Measurements from ENCODE around the gene FOXC1. TPM values are rescaled to one million over a fixed set of nuclear protein-coding genes. Genes with fewer than 3 reads are reported as not detected.

The FOXC1 gene
- total RNA-seq, 1 experiment from 2014 or later, result 7.3 TPM

GRCh38 chr6:1654054-1654453, 44.3 kb downstream of the FOXC1 start:
- no peak for DNase-seq
- Histone ChIP-seq H3K36me3 (ENCODE audit: low read depth, low read length) (no peaks in the 10 kb centered on the region), H3K4me1 (ENCODE audit: insufficient read depth, low read length) (no peaks in the 10 kb centered on the region), H3K4me2 (ENCODE audit: low read length) (no peak overlapping the region), H3K9me2 (replicated peaks; ENCODE audit: low read length) (no peaks in the 10 kb centered on the region), H3F3A (ENCODE audit: low read length, unreplicated experiment) (no peaks in the 10 kb centered on the region), H2AFZ (ENCODE audit: low read length) (no peak overlapping the region), H4K20me1 (ENCODE audit: low read length) (no peaks in the 10 kb centered on the region), H3K4me3 (ENCODE audit: low read length) (no peak overlapping the region), H3K27me3 (ENCODE audit: low read length) (no peaks in the 10 kb centered on the region), H3K9ac (ENCODE audit: low read length) (no peak overlapping the region), H3K79me2 (ENCODE audit: low read length) (no peaks in the 10 kb centered on the region), H3K9me3 (ENCODE audit: low read length) (no peaks in the 10 kb centered on the region), H3K27ac (ENCODE audit: low read length) (no peak overlapping the region)
- no peak for TF ChIP-seq EZH2 (IDR thresholded peaks at IDR 0.05; ENCODE audit: low read length, unreplicated experiment)
- TF ChIP-seq EZH2phosphoT487 (IDR thresholded peaks at IDR 0.05; ENCODE audit: borderline replicate concordance, low read length), result no peak
- no peak for TF ChIP-seq CTCF (conservative IDR thresholded peaks at IDR 0.05; ENCODE audit: low read depth, low read length)
- CTCF ChIA-PET, result no interaction called here
- ATAC-seq, result no peak
- POLR2A ChIA-PET (ENCODE audit: unreplicated experiment), result no interaction called here
- intact Hi-C loops (cut with micrococcal nuclease), result no loop called here
- BruUV-seq (replicated peaks), result no TSS peak

GRCh38 chr6:1657116-1657770, 47.5 kb downstream of the FOXC1 start:
- H2AFZ ChIP-seq (ENCODE audit: low read length), result no peak overlapping the region
- no peaks in the 10 kb centered on the region for H3F3A ChIP-seq (ENCODE audit: low read length, unreplicated experiment)
- no TSS peak for BruUV-seq (replicated peaks)
- no peaks in the 10 kb centered on the region for H4K20me1 ChIP-seq (ENCODE audit: low read length)
- ChIA-PET CTCF (no interaction called here), POLR2A (ENCODE audit: unreplicated experiment) (no interaction called here)
- H3K4me1 ChIP-seq (ENCODE audit: insufficient read depth, low read length), result no peaks in the 10 kb centered on the region
- no peaks in the 10 kb centered on the region for H3K9me2 ChIP-seq (replicated peaks; ENCODE audit: low read length)
- H3K27ac ChIP-seq (ENCODE audit: low read length), result no peak overlapping the region
- no peaks in the 10 kb centered on the region for H3K79me2 ChIP-seq (ENCODE audit: low read length)
- H3K4me3 ChIP-seq (ENCODE audit: low read length), result no peak overlapping the region
- no peak for ATAC-seq
- H3K4me2 ChIP-seq (ENCODE audit: low read length), result no peak overlapping the region
- no peaks in the 10 kb centered on the region for H3K9me3 ChIP-seq (ENCODE audit: low read length)
- intact Hi-C loops (cut with micrococcal nuclease), result no loop called here
- no peak for DNase-seq
- H3K9ac ChIP-seq (ENCODE audit: low read length), result no peak overlapping the region
- TF ChIP-seq EZH2 (IDR thresholded peaks at IDR 0.05; ENCODE audit: low read length, unreplicated experiment) (no peak), EZH2phosphoT487 (IDR thresholded peaks at IDR 0.05; ENCODE audit: borderline replicate concordance, low read length) (no peak), CTCF (conservative IDR thresholded peaks at IDR 0.05; ENCODE audit: low read depth, low read length) (no peak)
- H3K36me3 ChIP-seq (ENCODE audit: low read depth, low read length), result no peaks in the 10 kb centered on the region
- H3K27me3 ChIP-seq (ENCODE audit: low read length), result no peaks in the 10 kb centered on the region

- H3K9me3 ChIP-seq (ENCODE audit: low read length), result no peaks in the 10 kb centered on the region
- H3K79me2 ChIP-seq (ENCODE audit: low read length), result no peaks in the 10 kb centered on the region
- ATAC-seq, result no peak
- H3K4me3 ChIP-seq (ENCODE audit: low read length), result no peak overlapping the region
- POLR2A ChIA-PET (ENCODE audit: unreplicated experiment), result no interaction called here
- H3K27ac ChIP-seq (ENCODE audit: low read length), result no peak overlapping the region
- no peaks in the 10 kb centered on the region for H3F3A ChIP-seq (ENCODE audit: low read length, unreplicated experiment)
- BruUV-seq (replicated peaks), result no TSS peak
- no peaks in the 10 kb centered on the region for H3K4me1 ChIP-seq (ENCODE audit: insufficient read depth, low read length)
- no peak for DNase-seq
- CTCF ChIA-PET, result interaction anchor here (0.6 kb wide), 1 partner anchor 551 kb away, joined by 4 read pairs; no protein-coding TSS in a partner anchor
- no peaks in the 10 kb centered on the region for H4K20me1 ChIP-seq (ENCODE audit: low read length)
- intact Hi-C loops (cut with micrococcal nuclease), result no loop called here
- H3K36me3 ChIP-seq (ENCODE audit: low read depth, low read length), result no peaks in the 10 kb centered on the region
- H3K4me2 ChIP-seq (ENCODE audit: low read length), result no peak overlapping the region
- TF ChIP-seq CTCF (conservative IDR thresholded peaks at IDR 0.05; ENCODE audit: low read depth, low read length), result no peak
- TF ChIP-seq EZH2phosphoT487 (IDR thresholded peaks at IDR 0.05; ENCODE audit: borderline replicate concordance, low read length), result no peak
- no peak for TF ChIP-seq EZH2 (IDR thresholded peaks at IDR 0.05; ENCODE audit: low read length, unreplicated experiment)
- no peaks in the 10 kb centered on the region for H3K9me2 ChIP-seq (replicated peaks; ENCODE audit: low read length)
- H2AFZ ChIP-seq (ENCODE audit: low read length), result no peak overlapping the region
- no peaks in the 10 kb centered on the region for H3K27me3 ChIP-seq (ENCODE audit: low read length)
- H3K9ac ChIP-seq (ENCODE audit: low read length), result no peak overlapping the region
Observed at GRCh38 chr6:1657771-1658165, 48.1 kb downstream of the FOXC1 start.
